OCI-LY3 (cell line): ENCODE data around the gene MAIP1.

Source experiments
- H2AFZ ChIP-seq: fragments of 200-600, 300-600 bp; shearing (Covaris generic); 2 replicates; pipeline ENCODE4 v1.6.0; 2014; ENCODE audit warnings: antibody characterized with exemption, low read depth, low read length
- H3K27ac ChIP-seq: fragments of 200-600, 300-600 bp; sonication (generic); 2 replicates; pipeline ENCODE4 v1.5.1; 2014; ENCODE audit warnings: mild to moderate bottlenecking, low read length, moderate library complexity, mixed read lengths
- H3K27me3 ChIP-seq: fragments of 200-600, 300-600 bp; sonication (generic); 2 replicates; pipeline ENCODE4 v1.6.1; 2014; ENCODE audit warnings: low read depth, low read length, mixed read lengths
- H3K36me3 ChIP-seq: fragments of 200-600, 300-600 bp; sonication (generic); replicated peaks from 2 replicates; pipeline ENCODE3; 2014; ENCODE audit warnings: low read depth, low read length, mixed read lengths
- H3K4me1 ChIP-seq: fragments of 300-600, 200-600 bp; sonication (generic); 2 replicates; pipeline ENCODE4 v1.6.1; 2014; ENCODE audit warnings: low read length, mixed read lengths
- H3K4me2 ChIP-seq: fragments of 200-600, 300-600 bp; sonication (generic); 2 replicates; pipeline ENCODE4 v1.6.1; 2014; ENCODE audit warnings: low read length, mixed read lengths
- H3K4me3 ChIP-seq: fragments of 300-600, 200-600 bp; sonication (generic); 2 replicates; pipeline ENCODE4 v1.5.1; 2014; ENCODE audit warnings: antibody characterized with exemption, mild to moderate bottlenecking, low read length, moderate library complexity
- H3K79me2 ChIP-seq: fragments of 300-600, 200-600 bp; shearing (Covaris generic); 2 replicates; pipeline ENCODE4 v1.6.1; 2014; ENCODE audit warnings: mild to moderate bottlenecking, low read length, mixed read lengths
- H3K9ac ChIP-seq: fragments of 300-600, 200-600 bp; shearing (Covaris generic); 2 replicates; pipeline ENCODE4 v1.6.0; 2014; ENCODE audit warnings: mild to moderate bottlenecking, low read length, moderate library complexity
- H3K9me3 ChIP-seq: fragments of 200-600, 300-600 bp; shearing (Covaris generic); 2 replicates; pipeline ENCODE4 v1.6.1; 2014; ENCODE audit warnings: low read length, mixed read lengths; ENCODE audit not compliant: insufficient read depth
- H4K20me1 ChIP-seq: fragments of 200-600, 300-600 bp; sonication (generic); 2 replicates; pipeline ENCODE4 v1.6.1; 2016; ENCODE audit warnings: low read length, mixed read lengths; ENCODE audit not compliant: insufficient read depth
- EZH2phosphoT487 ChIP-seq: fragments of 200-600 bp; shearing (Covaris generic); IDR thresholded peaks from 2 replicates; pipeline ENCODE4 v1.6.1; 2018; ENCODE audit warnings: antibody characterized with exemption, mixed run types, low read depth
- TF ChIP-seq, protein P1 (sequence below): fragments of 200-600, 300-600 bp; sonication (generic); IDR thresholded peaks from 2 replicates; pipeline ENCODE4 v1.5.1; 2014; ENCODE audit warnings: antibody characterized with exemption, low read length, low read depth

MAIP1 gene

DNA sequence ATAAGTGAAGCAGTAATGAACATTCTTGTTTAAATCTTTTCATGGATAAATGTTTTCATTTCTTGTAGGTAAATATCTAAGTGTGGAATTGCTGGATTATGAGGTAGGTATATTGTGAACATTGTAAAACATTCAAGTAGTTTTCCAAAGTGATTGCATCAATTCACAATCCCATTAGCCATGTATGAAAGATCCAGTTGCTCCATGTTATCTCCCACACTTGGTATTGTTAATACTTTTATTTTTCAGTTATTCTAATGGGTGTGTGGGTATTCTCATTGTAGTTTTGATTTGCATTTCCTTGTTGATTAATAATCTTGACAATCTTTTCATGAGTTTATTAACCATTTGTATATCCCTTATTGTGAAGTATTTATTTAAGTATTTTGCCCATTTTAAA is 50.3 kb downstream of the MAIP1 start:
- Histone ChIP-seq H3K27ac (no peak overlapping the region), H3K79me2 (no peaks in the 10 kb centered on the region), H3K9me3 (no peaks in the 10 kb centered on the region), H4K20me1 (no peaks in the 10 kb centered on the region), H3K9ac (no peak overlapping the region), H3K27me3 (peaks cover 5% of the 10 kb centered on the region; the same call in 1 of the 2 replicates), H3K4me1 (no peaks in the 10 kb centered on the region), H2AFZ (no peak overlapping the region), H3K36me3 (no peaks in the 10 kb centered on the region), H3K4me2 (no peak overlapping the region), H3K4me3 (no peak overlapping the region)
- TF ChIP-seq, protein P1, sequence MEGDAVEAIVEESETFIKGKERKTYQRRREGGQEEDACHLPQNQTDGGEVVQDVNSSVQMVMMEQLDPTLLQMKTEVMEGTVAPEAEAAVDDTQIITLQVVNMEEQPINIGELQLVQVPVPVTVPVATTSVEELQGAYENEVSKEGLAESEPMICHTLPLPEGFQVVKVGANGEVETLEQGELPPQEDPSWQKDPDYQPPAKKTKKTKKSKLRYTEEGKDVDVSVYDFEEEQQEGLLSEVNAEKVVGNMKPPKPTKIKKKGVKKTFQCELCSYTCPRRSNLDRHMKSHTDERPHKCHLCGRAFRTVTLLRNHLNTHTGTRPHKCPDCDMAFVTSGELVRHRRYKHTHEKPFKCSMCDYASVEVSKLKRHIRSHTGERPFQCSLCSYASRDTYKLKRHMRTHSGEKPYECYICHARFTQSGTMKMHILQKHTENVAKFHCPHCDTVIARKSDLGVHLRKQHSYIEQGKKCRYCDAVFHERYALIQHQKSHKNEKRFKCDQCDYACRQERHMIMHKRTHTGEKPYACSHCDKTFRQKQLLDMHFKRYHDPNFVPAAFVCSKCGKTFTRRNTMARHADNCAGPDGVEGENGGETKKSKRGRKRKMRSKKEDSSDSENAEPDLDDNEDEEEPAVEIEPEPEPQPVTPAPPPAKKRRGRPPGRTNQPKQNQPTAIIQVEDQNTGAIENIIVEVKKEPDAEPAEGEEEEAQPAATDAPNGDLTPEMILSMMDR: no peak
- no peak for TF ChIP-seq EZH2phosphoT487

DNA sequence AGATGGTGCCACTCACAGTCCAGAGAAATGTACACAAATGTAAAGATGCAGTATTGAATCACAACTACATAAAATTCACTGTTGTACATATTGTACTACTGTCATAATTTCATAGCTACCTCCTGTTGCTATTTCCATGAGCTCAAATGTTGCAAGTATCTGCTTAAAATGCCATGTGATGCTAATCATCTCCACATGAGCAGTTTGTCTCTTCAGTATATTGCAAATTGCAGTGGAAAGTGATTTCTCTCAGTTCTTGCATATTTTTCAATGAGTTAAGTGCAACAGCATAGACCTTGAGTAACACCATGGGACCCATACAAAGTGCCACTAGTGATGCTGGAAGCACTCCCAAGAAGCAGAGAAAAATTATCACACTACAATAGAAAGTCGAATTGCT is 51.9 kb downstream of the MAIP1 start:
- Histone ChIP-seq H3K27me3 (peaks cover 5% of the 10 kb centered on the region; the same call in 1 of the 2 replicates), H3K4me2 (no peak overlapping the region), H3K4me3 (no peak overlapping the region), H3K9me3 (no peaks in the 10 kb centered on the region), H3K9ac (no peak overlapping the region), H3K27ac (no peak overlapping the region), H4K20me1 (no peaks in the 10 kb centered on the region), H3K4me1 (no peaks in the 10 kb centered on the region), H2AFZ (no peak overlapping the region), H3K36me3 (no peaks in the 10 kb centered on the region), H3K79me2 (no peaks in the 10 kb centered on the region)
- TF ChIP-seq, protein P1: no peak
- no peak for TF ChIP-seq EZH2phosphoT487

DNA sequence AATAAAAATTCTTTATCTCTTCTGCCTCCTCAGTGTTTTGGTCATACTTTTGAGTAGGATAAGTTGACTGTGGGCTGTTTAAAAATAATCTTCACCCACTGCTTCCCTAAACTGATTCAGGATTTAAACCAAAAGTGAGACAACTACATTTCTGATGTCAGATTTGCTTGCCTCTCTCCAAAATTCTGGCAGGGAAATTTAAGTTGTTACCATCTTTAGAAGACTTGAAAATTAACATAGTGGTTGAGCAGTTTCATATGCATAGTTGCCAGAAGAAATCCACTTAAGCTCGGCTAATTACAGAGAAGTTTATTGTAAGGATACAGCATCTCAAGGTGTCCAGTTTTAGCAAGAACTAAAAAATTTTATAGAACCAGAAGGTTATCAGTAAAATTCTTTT is 57.0 kb downstream of the MAIP1 start:
- no peak overlapping the region for H3K4me3 ChIP-seq
- no peaks in the 10 kb centered on the region for H3K79me2 ChIP-seq
- no peak overlapping the region for H3K9ac ChIP-seq
- TF ChIP-seq, protein P1: no peak
- TF ChIP-seq EZH2phosphoT487: no peak
- H3K4me2 ChIP-seq: no peak overlapping the region
- no peaks in the 10 kb centered on the region for H3K36me3 ChIP-seq
- no peak overlapping the region for H2AFZ ChIP-seq
- H3K9me3 ChIP-seq: no peaks in the 10 kb centered on the region
- no peaks in the 10 kb centered on the region for H3K27me3 ChIP-seq
- H4K20me1 ChIP-seq: no peaks in the 10 kb centered on the region
- no peaks in the 10 kb centered on the region for H3K4me1 ChIP-seq
- H3K27ac ChIP-seq: no peak overlapping the region
